ENCODE results near the gene PRKCB. TPM values are rescaled to one million over a fixed set of nuclear protein-coding genes. Genes with fewer than 3 reads are reported as not detected.
"Not testable (repeated sequence)": the region's sequence is repeated elsewhere in the genome, so short reads cannot be mapped to it uniquely, and the experiment has no call there.

Gene PRKCB
- total and polyA plus RNA-seq, 2 of the 8 experiments (the other 6 are each of a cell fraction or from before 2014, with no cell fraction given) = 7.1 to 12.1 TPM

DNA sequence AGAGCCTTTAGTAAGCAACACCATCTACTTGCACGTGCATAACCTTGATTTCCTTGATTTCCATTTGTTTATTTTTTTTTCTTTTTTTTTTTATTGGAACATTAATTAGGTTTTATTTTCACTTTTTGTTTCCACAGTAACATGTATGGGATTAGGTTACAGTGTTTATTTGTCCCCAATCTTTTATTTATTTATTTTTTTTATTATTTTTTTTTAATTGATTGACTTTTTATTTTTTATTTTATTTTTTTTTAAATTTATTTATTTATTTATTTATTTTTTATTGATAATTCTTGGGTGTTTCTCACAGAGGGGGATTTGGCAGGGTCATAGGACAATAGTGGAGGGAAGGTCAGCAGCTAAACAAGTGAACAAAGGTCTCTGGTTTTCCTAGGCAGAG is 272.3 kb downstream of the PRKCB start:
- H3K9ac ChIP-seq (replicated peaks in 1 of 4; ENCODE audit: extremely low read depth in 1 of 4, low read depth in 3 of 4, low read length in 3 of 4); H3K23ac ChIP-seq (ENCODE audit: insufficient read length); H3K4me1 ChIP-seq (replicated peaks in 1 of 4; ENCODE audit: control insufficient read depth in 3 of 4, insufficient read depth in 4 of 4, low read length in 3 of 4); H2BK120ac ChIP-seq (replicated peaks; ENCODE audit: low read depth, low read length); H3K27ac ChIP-seq (ENCODE audit: low read depth, low read length); H2BK20ac ChIP-seq (ENCODE audit: low read length); H3K4me3 ChIP-seq (ENCODE audit: extremely low read depth in 1 of 4, insufficient read depth in 2 of 4, low read depth in 3 of 4, low read length in 4 of 4); H3K27me3 ChIP-seq (replicated peaks in 1 of 4; ENCODE audit: control insufficient read depth in 3 of 4, extremely low read depth in 1 of 4, insufficient read depth in 3 of 4, low read length in 3 of 4); H4K91ac ChIP-seq (replicated peaks; ENCODE audit: insufficient read length, low read length); POLR2A ChIA-PET (ENCODE audit: partially characterized antibody); H3K14ac ChIP-seq (ENCODE audit: insufficient read length); H2BK12ac ChIP-seq (ENCODE audit: low read depth, low read length); FAIRE-seq; H4K8ac ChIP-seq (ENCODE audit: extremely low read depth, insufficient read depth, low read length); H3K79me2 ChIP-seq (ENCODE audit: control insufficient read depth in 1 of 2, insufficient read depth in 2 of 2, low read length in 2 of 2); H2BK15ac ChIP-seq (ENCODE audit: low read length); H3K9me3 ChIP-seq (ENCODE audit: insufficient read depth in 2 of 2, low read depth in 1 of 2, low read length in 1 of 2); H3K18ac ChIP-seq (ENCODE audit: extremely low read depth, low read length); CTCF ChIA-PET (ENCODE audit: partially characterized antibody); H3K56ac ChIP-seq (replicated peaks; ENCODE audit: insufficient read length, low read depth, low read length); H3K23me2 ChIP-seq (ENCODE audit: low read depth, low read length); H3K79me1 ChIP-seq (ENCODE audit: low read depth, low read length); H4K20me1 ChIP-seq (replicated peaks in 1 of 2; ENCODE audit: control insufficient read depth in 1 of 2, insufficient read depth in 2 of 2, low read length in 2 of 2); H3K36me3 ChIP-seq (ENCODE audit: control insufficient read depth in 2 of 4, insufficient read depth in 4 of 4, low read length in 3 of 4); H3K4me2 ChIP-seq (ENCODE audit: insufficient read depth in 1 of 2, low read depth in 2 of 2, low read length in 2 of 2); H4K5ac ChIP-seq (ENCODE audit: insufficient read length, low read depth, low read length); H2BK5ac ChIP-seq (ENCODE audit: low read depth, low read length); H2AK5ac ChIP-seq (ENCODE audit: low read depth, low read length); H2AFZ ChIP-seq (ENCODE audit: low read length); H3K4ac ChIP-seq (replicated peaks; ENCODE audit: insufficient read length, low read depth, low read length); DNase-seq (ENCODE audit: low read depth in 1 of 2, low spot score in 2 of 2): not testable (repeated sequence)
- 78% methylated on average over 1 of the region's 1 CpG; no CpG with 5 or more reads in 1 of the 2 experiments for WGBS, 2 experiments (ENCODE audit: extremely low coverage in 1 of 2, insufficient coverage in 1 of 2, insufficient read length in 1 of 2, insufficient replicate concordance in 2 of 2, low coverage in 1 of 2, low lambda C conversion rate in 2 of 2, missing lambda C conversion rate in 1 of 2)
